ENCODE results near the gene NCBP3.

NCBP3 gene

GRCh38 chr17:3817851-3818605, 28.0 kb downstream of the NCBP3 start:
- H3K4me1 ChIP-seq (ENCODE audit: insufficient read depth, insufficient read length): peaks cover 4% of the 10 kb centered on the region
- H3K9ac ChIP-seq (ENCODE audit: insufficient read length, low read depth): no peak overlapping the region
- H3K27me3 ChIP-seq (ENCODE audit: insufficient read depth, insufficient read length): no peaks in the 10 kb centered on the region
- H3K4me3 ChIP-seq (ENCODE audit: insufficient read length, low read depth): no peak overlapping the region
- DNase-seq (ENCODE audit: low read depth, low spot score): no peak
- TF ChIP-seq SUZ12 (IDR thresholded peaks at IDR 0.05; ENCODE audit: extremely low read depth, insufficient read depth, insufficient read length): no peak
- no peak for TF ChIP-seq ZNF274 (IDR thresholded peaks at IDR 0.05; ENCODE audit: low read depth, low read length)
- no peak for TF ChIP-seq YY1 (IDR thresholded peaks at IDR 0.05; ENCODE audit: insufficient read depth, insufficient read length)
- H3K36me3 ChIP-seq (ENCODE audit: insufficient read depth, insufficient read length, low read length): peaks cover 81% of the 10 kb centered on the region
- no peaks in the 10 kb centered on the region for H3K9me3 ChIP-seq (ENCODE audit: insufficient read depth, low read length)

GRCh38 chr17:3815925-3816324, 30.1 kb downstream of the NCBP3 start:
- no peaks in the 10 kb centered on the region for H3K27me3 ChIP-seq (ENCODE audit: insufficient read depth, insufficient read length)
- no peak overlapping the region for H3K4me3 ChIP-seq (ENCODE audit: insufficient read length, low read depth)
- H3K9me3 ChIP-seq (ENCODE audit: insufficient read depth, low read length): no peaks in the 10 kb centered on the region
- peaks cover 83% of the 10 kb centered on the region for H3K36me3 ChIP-seq (ENCODE audit: insufficient read depth, insufficient read length, low read length)
- no peak for TF ChIP-seq ZNF274 (IDR thresholded peaks at IDR 0.05; ENCODE audit: low read depth, low read length)
- TF ChIP-seq YY1 (IDR thresholded peaks at IDR 0.05; ENCODE audit: insufficient read depth, insufficient read length): no peak
- no peak for TF ChIP-seq SUZ12 (IDR thresholded peaks at IDR 0.05; ENCODE audit: extremely low read depth, insufficient read depth, insufficient read length)
- no peak overlapping the region for H3K9ac ChIP-seq (ENCODE audit: insufficient read length, low read depth)
- DNase-seq (ENCODE audit: low read depth, low spot score): no peak
- peaks cover 4% of the 10 kb centered on the region for H3K4me1 ChIP-seq (ENCODE audit: insufficient read depth, insufficient read length)

- no peak overlapping the region for H3K9ac ChIP-seq (ENCODE audit: insufficient read length, low read depth)
- TF ChIP-seq ZNF274 (IDR thresholded peaks at IDR 0.05; ENCODE audit: low read depth, low read length): no peak
- TF ChIP-seq SUZ12 (IDR thresholded peaks at IDR 0.05; ENCODE audit: extremely low read depth, insufficient read depth, insufficient read length): no peak
- TF ChIP-seq YY1 (IDR thresholded peaks at IDR 0.05; ENCODE audit: insufficient read depth, insufficient read length): no peak
- no peak for DNase-seq (ENCODE audit: low read depth, low spot score)
- peaks cover 84% of the 10 kb centered on the region for H3K36me3 ChIP-seq (ENCODE audit: insufficient read depth, insufficient read length, low read length)
- H3K27me3 ChIP-seq (ENCODE audit: insufficient read depth, insufficient read length): no peaks in the 10 kb centered on the region
- no peaks in the 10 kb centered on the region for H3K9me3 ChIP-seq (ENCODE audit: insufficient read depth, low read length)
- peaks cover 4% of the 10 kb centered on the region for H3K4me1 ChIP-seq (ENCODE audit: insufficient read depth, insufficient read length)
- no peak overlapping the region for H3K4me3 ChIP-seq (ENCODE audit: insufficient read length, low read depth)
Observed at GRCh38 chr17:3815122-3815521, 30.9 kb downstream of the NCBP3 start.

GRCh38 chr17:3814361-3814760, 31.7 kb downstream of the NCBP3 start:
- TF ChIP-seq SUZ12 (IDR thresholded peaks at IDR 0.05; ENCODE audit: extremely low read depth, insufficient read depth, insufficient read length) (no peak), ZNF274 (IDR thresholded peaks at IDR 0.05; ENCODE audit: low read depth, low read length) (no peak), YY1 (IDR thresholded peaks at IDR 0.05; ENCODE audit: insufficient read depth, insufficient read length) (no peak)
- H3K4me1 ChIP-seq (ENCODE audit: insufficient read depth, insufficient read length): peaks cover 4% of the 10 kb centered on the region
- no peaks in the 10 kb centered on the region for H3K9me3 ChIP-seq (ENCODE audit: insufficient read depth, low read length)
- peaks cover 84% of the 10 kb centered on the region for H3K36me3 ChIP-seq (ENCODE audit: insufficient read depth, insufficient read length, low read length)
- H3K27me3 ChIP-seq (ENCODE audit: insufficient read depth, insufficient read length): no peaks in the 10 kb centered on the region
- H3K9ac ChIP-seq (ENCODE audit: insufficient read length, low read depth): no peak overlapping the region
- H3K4me3 ChIP-seq (ENCODE audit: insufficient read length, low read depth): no peak overlapping the region
- DNase-seq (ENCODE audit: low read depth, low spot score): no peak

- H3K4me1 ChIP-seq (ENCODE audit: insufficient read depth, insufficient read length): peaks cover 2% of the 10 kb centered on the region
- no peak overlapping the region for H3K4me3 ChIP-seq (ENCODE audit: insufficient read length, low read depth)
- no peak overlapping the region for H3K9ac ChIP-seq (ENCODE audit: insufficient read length, low read depth)
- no peaks in the 10 kb centered on the region for H3K9me3 ChIP-seq (ENCODE audit: insufficient read depth, low read length)
- DNase-seq (ENCODE audit: low read depth, low spot score): no peak
- no peak for TF ChIP-seq ZNF274 (IDR thresholded peaks at IDR 0.05; ENCODE audit: low read depth, low read length)
- no peak for TF ChIP-seq SUZ12 (IDR thresholded peaks at IDR 0.05; ENCODE audit: extremely low read depth, insufficient read depth, insufficient read length)
- no peak for TF ChIP-seq YY1 (IDR thresholded peaks at IDR 0.05; ENCODE audit: insufficient read depth, insufficient read length)
- H3K27me3 ChIP-seq (ENCODE audit: insufficient read depth, insufficient read length): no peaks in the 10 kb centered on the region
- peaks cover 83% of the 10 kb centered on the region for H3K36me3 ChIP-seq (ENCODE audit: insufficient read depth, insufficient read length, low read length)
Observed at GRCh38 chr17:3813171-3813570, 32.9 kb downstream of the NCBP3 start.

GRCh38 chr17:3812771-3813170, 33.3 kb downstream of the NCBP3 start:
- no peak overlapping the region for H3K4me3 ChIP-seq (ENCODE audit: insufficient read length, low read depth)
- H3K27me3 ChIP-seq (ENCODE audit: insufficient read depth, insufficient read length): no peaks in the 10 kb centered on the region
- H3K9ac ChIP-seq (ENCODE audit: insufficient read length, low read depth): no peak overlapping the region
- no peak for DNase-seq (ENCODE audit: low read depth, low spot score)
- peaks cover 2% of the 10 kb centered on the region for H3K4me1 ChIP-seq (ENCODE audit: insufficient read depth, insufficient read length)
- peaks cover 83% of the 10 kb centered on the region for H3K36me3 ChIP-seq (ENCODE audit: insufficient read depth, insufficient read length, low read length)
- no peaks in the 10 kb centered on the region for H3K9me3 ChIP-seq (ENCODE audit: insufficient read depth, low read length)
- no peak for TF ChIP-seq ZNF274 (IDR thresholded peaks at IDR 0.05; ENCODE audit: low read depth, low read length)
- TF ChIP-seq YY1 (IDR thresholded peaks at IDR 0.05; ENCODE audit: insufficient read depth, insufficient read length): no peak
- no peak for TF ChIP-seq SUZ12 (IDR thresholded peaks at IDR 0.05; ENCODE audit: extremely low read depth, insufficient read depth, insufficient read length)

- DNase-seq (ENCODE audit: low read depth, low spot score): no peak
- Histone ChIP-seq H3K4me3 (ENCODE audit: insufficient read length, low read depth) (no peak overlapping the region), H3K9ac (ENCODE audit: insufficient read length, low read depth) (no peak overlapping the region), H3K4me1 (ENCODE audit: insufficient read depth, insufficient read length) (peaks cover 2% of the 10 kb centered on the region), H3K27me3 (ENCODE audit: insufficient read depth, insufficient read length) (no peaks in the 10 kb centered on the region), H3K36me3 (ENCODE audit: insufficient read depth, insufficient read length, low read length) (peaks cover 86% of the 10 kb centered on the region), H3K9me3 (ENCODE audit: insufficient read depth, low read length) (no peaks in the 10 kb centered on the region)
- no peak for TF ChIP-seq ZNF274 (IDR thresholded peaks at IDR 0.05; ENCODE audit: low read depth, low read length)
- no peak for TF ChIP-seq YY1 (IDR thresholded peaks at IDR 0.05; ENCODE audit: insufficient read depth, insufficient read length)
- no peak for TF ChIP-seq SUZ12 (IDR thresholded peaks at IDR 0.05; ENCODE audit: extremely low read depth, insufficient read depth, insufficient read length)
Observed at GRCh38 chr17:3812284-3812683, 33.8 kb downstream of the NCBP3 start.

Measured in NT2/D1 (cell line).